ENCODE measurements around the gene POR. TPM values are rescaled to one million over a fixed set of nuclear protein-coding genes. Genes with fewer than 3 reads are reported as not detected.

POR gene
- total and polyA plus RNA-seq, 2 of the 13 experiments (the other 11 are each of a cell fraction or from before 2014, with no cell fraction given), result 145 to 266 TPM

DNA sequence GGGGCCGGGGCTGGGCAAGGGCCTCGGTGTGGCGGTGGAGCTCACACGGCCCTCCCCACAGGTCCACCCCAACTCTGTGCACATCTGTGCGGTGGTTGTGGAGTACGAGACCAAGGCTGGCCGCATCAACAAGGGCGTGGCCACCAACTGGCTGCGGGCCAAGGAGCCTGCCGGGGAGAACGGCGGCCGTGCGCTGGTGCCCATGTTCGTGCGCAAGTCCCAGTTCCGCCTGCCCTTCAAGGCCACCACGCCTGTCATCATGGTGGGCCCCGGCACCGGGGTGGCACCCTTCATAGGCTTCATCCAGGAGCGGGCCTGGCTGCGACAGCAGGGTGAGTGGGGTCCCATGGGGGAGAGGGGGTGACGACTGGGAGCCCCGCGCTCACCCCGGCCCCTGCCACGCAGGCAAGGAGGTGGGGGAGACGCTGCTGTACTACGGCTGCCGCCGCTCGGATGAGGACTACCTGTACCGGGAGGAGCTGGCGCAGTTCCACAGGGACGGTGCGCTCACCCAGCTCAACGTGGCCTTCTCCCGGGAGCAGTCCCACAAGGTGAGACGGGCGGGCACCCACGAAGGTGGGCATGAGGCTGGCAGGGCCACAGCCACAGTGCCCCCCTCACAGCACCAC is 70.7 kb downstream of the POR start (continued):
- no peak for TF ChIP-seq ZNF558 (CRISPR knock-in tag; IDR thresholded peaks at IDR 0.05; ENCODE audit: borderline replicate concordance)
- TF ChIP-seq, protein P1, sequence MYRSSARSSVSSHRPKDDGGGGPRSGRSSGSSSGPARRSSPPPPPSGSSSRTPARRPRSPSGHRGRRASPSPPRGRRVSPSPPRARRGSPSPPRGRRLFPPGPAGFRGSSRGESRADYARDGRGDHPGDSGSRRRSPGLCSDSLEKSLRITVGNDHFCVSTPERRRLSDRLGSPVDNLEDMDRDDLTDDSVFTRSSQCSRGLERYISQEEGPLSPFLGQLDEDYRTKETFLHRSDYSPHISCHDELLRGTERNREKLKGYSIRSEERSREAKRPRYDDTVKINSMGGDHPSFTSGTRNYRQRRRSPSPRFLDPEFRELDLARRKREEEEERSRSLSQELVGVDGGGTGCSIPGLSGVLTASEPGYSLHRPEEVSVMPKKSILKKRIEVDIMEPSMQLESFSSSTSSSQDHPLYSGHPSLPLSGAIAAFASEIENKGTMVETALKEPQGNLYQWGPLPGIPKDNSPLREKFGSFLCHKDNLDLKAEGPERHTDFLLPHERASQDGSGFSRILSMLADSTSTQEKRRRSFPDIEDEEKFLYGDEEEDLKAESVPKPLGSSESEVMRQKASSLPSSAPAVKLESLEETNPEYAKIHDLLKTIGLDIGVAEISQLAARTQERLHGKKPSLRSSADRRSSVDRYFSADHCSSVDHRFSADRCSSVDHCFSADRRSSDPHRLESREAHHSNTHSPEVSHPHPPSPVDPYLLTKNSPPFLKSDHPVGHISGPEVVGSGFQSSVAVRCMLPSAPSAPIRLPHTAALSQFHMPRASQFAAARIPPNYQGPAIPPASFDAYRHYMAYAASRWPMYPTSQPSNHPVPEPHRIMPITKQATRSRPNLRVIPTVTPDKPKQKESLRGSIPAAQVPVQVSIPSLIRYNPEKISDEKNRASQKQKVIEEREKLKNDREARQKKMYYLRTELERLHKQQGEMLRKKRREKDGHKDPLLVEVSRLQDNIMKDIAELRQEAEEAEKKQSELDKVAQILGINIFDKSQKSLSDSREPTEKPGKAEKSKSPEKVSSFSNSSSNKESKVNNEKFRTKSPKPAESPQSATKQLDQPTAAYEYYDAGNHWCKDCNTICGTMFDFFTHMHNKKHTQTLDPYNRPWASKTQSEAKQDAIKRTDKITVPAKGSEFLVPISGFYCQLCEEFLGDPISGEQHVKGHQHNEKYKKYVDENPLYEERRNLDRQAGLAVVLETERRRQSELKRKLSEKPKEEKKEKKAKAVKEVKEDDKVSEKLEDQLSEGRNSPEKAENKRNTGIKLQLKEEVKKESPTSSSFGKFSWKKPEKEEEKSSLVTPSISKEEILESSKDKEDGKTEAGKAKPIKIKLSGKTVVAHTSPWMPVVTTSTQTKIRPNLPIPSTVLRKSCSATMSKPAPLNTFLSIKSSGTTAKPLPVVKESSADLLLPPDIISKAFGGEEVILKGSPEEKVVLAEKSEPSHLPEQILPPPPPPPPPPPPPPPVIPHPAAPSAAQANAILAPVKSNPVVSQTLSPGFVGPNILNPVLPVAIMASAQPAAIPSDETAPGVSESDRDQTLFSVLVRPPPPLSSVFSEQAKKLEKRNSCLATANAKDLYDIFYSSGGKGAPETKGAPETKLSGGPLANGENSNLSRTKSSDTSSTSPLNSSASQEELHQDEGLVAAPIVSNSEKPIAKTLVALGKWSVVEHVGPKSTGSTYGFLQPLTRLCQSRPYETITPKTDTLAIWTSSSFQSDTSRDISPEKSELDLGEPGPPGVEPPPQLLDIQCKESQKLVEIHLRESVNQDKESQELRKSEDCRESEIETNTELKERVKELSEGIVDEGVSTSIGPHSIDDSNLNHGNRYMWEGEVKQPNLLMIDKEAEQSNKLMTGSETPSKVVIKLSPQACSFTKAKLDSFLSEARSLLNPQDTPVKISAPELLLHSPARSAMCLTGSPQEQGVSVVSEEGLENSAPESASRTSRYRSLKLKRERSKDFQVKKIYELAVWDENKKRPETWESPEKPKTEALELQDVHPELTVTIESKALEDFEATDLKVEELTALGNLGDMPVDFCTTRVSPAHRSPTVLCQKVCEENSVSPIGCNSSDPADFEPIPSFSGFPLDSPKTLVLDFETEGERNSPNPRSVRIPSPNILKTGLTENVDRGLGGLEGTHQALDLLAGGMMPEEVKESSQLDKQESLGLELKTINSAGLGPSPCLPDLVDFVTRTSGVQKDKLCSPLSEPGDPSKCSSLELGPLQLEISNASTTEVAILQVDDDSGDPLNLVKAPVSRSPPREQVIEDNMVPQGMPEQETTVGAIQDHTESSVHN (CRISPR knock-in tag; IDR thresholded peaks at IDR 0.05), result no peak
- no peak for TF ChIP-seq JUND (CRISPR knock-in tag; IDR thresholded peaks at IDR 0.05)
- TF ChIP-seq SRSF4 (IDR thresholded peaks at IDR 0.05; ENCODE audit: low read depth, low read length, poor library complexity, severe bottlenecking), result peak; percentile 55
- TF ChIP-seq, protein P2, sequence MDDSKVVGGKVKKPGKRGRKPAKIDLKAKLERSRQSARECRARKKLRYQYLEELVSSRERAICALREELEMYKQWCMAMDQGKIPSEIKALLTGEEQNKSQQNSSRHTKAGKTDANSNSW (CRISPR knock-in tag; IDR thresholded peaks at IDR 0.05; ENCODE audit: borderline replicate concordance), result no peak
- TF ChIP-seq, protein P3, sequence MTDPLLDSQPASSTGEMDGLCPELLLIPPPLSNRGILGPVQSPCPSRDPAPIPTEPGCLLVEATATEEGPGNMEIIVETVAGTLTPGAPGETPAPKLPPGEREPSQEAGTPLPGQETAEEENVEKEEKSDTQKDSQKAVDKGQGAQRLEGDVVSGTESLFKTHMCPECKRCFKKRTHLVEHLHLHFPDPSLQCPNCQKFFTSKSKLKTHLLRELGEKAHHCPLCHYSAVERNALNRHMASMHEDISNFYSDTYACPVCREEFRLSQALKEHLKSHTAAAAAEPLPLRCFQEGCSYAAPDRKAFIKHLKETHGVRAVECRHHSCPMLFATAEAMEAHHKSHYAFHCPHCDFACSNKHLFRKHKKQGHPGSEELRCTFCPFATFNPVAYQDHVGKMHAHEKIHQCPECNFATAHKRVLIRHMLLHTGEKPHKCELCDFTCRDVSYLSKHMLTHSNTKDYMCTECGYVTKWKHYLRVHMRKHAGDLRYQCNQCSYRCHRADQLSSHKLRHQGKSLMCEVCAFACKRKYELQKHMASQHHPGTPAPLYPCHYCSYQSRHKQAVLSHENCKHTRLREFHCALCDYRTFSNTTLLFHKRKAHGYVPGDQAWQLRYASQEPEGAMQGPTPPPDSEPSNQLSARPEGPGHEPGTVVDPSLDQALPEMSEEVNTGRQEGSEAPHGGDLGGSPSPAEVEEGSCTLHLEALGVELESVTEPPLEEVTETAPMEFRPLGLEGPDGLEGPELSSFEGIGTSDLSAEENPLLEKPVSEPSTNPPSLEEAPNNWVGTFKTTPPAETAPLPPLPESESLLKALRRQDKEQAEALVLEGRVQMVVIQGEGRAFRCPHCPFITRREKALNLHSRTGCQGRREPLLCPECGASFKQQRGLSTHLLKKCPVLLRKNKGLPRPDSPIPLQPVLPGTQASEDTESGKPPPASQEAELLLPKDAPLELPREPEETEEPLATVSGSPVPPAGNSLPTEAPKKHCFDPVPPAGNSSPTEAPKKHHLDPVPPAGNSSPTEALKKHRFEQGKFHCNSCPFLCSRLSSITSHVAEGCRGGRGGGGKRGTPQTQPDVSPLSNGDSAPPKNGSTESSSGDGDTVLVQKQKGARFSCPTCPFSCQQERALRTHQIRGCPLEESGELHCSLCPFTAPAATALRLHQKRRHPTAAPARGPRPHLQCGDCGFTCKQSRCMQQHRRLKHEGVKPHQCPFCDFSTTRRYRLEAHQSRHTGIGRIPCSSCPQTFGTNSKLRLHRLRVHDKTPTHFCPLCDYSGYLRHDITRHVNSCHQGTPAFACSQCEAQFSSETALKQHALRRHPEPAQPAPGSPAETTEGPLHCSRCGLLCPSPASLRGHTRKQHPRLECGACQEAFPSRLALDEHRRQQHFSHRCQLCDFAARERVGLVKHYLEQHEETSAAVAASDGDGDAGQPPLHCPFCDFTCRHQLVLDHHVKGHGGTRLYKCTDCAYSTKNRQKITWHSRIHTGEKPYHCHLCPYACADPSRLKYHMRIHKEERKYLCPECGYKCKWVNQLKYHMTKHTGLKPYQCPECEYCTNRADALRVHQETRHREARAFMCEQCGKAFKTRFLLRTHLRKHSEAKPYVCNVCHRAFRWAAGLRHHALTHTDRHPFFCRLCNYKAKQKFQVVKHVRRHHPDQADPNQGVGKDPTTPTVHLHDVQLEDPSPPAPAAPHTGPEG (CRISPR knock-in tag; IDR thresholded peaks at IDR 0.05), result no peak
- TF ChIP-seq KDM4B (CRISPR knock-in tag; IDR thresholded peaks at IDR 0.05), result no peak
- TF ChIP-seq, protein P4, sequence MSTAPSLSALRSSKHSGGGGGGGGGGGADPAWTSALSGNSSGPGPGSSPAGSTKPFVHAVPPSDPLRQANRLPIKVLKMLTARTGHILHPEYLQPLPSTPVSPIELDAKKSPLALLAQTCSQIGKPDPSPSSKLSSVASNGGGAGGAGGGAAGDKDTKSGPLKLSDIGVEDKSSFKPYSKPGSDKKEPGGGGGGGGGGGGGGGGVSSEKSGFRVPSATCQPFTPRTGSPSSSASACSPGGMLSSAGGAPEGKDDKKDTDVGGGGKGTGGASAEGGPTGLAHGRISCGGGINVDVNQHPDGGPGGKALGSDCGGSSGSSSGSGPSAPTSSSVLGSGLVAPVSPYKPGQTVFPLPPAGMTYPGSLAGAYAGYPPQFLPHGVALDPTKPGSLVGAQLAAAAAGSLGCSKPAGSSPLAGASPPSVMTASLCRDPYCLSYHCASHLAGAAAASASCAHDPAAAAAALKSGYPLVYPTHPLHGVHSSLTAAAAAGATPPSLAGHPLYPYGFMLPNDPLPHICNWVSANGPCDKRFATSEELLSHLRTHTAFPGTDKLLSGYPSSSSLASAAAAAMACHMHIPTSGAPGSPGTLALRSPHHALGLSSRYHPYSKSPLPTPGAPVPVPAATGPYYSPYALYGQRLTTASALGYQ (CRISPR knock-in tag; IDR thresholded peaks at IDR 0.05), result no peak
- TF ChIP-seq MAZ (IDR thresholded peaks at IDR 0.05; ENCODE audit: borderline replicate concordance, low read depth, low read length), result no peak
- TF ChIP-seq MAZ (CRISPR knock-in tag; IDR thresholded peaks at IDR 0.05; ENCODE audit: low read depth), result no peak
- TF ChIP-seq HDAC2 (CRISPR knock-in tag; IDR thresholded peaks at IDR 0.05), result no peak
- TF ChIP-seq ZNF850 (CRISPR knock-in tag; conservative IDR thresholded peaks at IDR 0.05), result no peak
- TF ChIP-seq ZFP36 (IDR thresholded peaks at IDR 0.05; ENCODE audit: borderline replicate concordance, low read depth, low read length, partially characterized antibody), result no peak
